HCT116 (cell line): ENCODE results near the gene PQBP1. TPM values are rescaled to one million over a fixed set of nuclear protein-coding genes. Genes with fewer than 3 reads are reported as not detected.

Experiments
- ATAC-seq: fragments of 200-7000 bp; cut with Tn5 transposase; 2 replicates; pipeline ENCODE4 v1.9.1; 2020; ENCODE audit warnings: mild to moderate bottlenecking, moderate library complexity
- BruUV-seq: library from RNA; stranded (reverse); fragments of 400-500 nt; replicated peaks from 2 replicates; lab custom pipeline; 2021; lab: Mats Ljungman, UMichigan
- CTCF ChIA-PET: fragments of 300-600 bp; sonication (Branson Sonifier 250); formaldehyde crosslinking; loops from one replicate; lab custom pipeline; 2021; ENCODE audit warnings: antibody characterized with exemption; lab: Charles Lee
- POLR2A ChIA-PET: fragments of 300-600, 350-600 bp; sonication (Branson Sonifier 250); formaldehyde crosslinking; loops from one replicate; lab custom pipeline; 2021; ENCODE audit warnings: antibody characterized with exemption; lab: Charles Lee
- RAD21 ChIA-PET, 2 experiments: fragments of 300-600 bp; sonication (Branson Sonifier 250); formaldehyde crosslinking; loops; one replicate each; lab custom pipeline; 2023; ENCODE audit warnings: low total read pairs in 2 of 2; ENCODE audit not compliant: uncharacterized antibody in 2 of 2, unreplicated experiment in 2 of 2, low non-redundant PET in 1 of 2; lab: Charles Lee
- DNase-seq: peaks from one replicate; pipeline ENCODE4 v3.0.0-alpha.2; 2010; ENCODE audit warnings: low read depth, low spot score
- H2AFZ ChIP-seq: fragments of 200-600 bp; shearing (Covaris generic), sonication (generic); 2 replicates; pipeline ENCODE4 v1.6.1; 2017; ENCODE audit warnings: low read depth, mixed run types, mixed read lengths, antibody characterized with exemption, low read length; ENCODE audit not compliant: poor library complexity, severe bottlenecking
- H3K27ac ChIP-seq: 2 replicates; pipeline ENCODE4 v1.5.1; 2012; ENCODE audit warnings: low read depth, low read length
- H3K27me3 ChIP-seq: fragments of 200-600 bp; sonication (generic); 2 replicates; pipeline ENCODE4 v1.6.1; 2016; ENCODE audit warnings: mixed run types, low read length, mixed read lengths; ENCODE audit not compliant: insufficient read depth
- H3K36me3 ChIP-seq, 2 experiments: fragments of 200-500 bp in 1 of 2; fragments of 200-600 bp in 1 of 2; sonication (Bioruptor generic) in 1 of 2; sonication (generic) in 1 of 2; 2 replicates each; pipeline versions ENCODE4 v1.5.1 to v1.6.1; 2014 to 2016; ENCODE audit warnings: low read length in 2 of 2, inconsistent platforms in 1 of 2, mixed read lengths in 1 of 2, mixed run types in 1 of 2; ENCODE audit not compliant: insufficient read depth in 2 of 2, control insufficient read depth in 1 of 2
- H3K4me1 ChIP-seq, 2 experiments: fragments of 200-600 bp in 1 of 2; sonication (generic) in 1 of 2; 2 replicates each; pipeline versions ENCODE4 v1.5.1 to v1.6.1; 2012 to 2017; ENCODE audit warnings: low read length in 2 of 2, inconsistent platforms in 1 of 2, mild to moderate bottlenecking in 1 of 2, mixed read lengths in 1 of 2, mixed run types in 1 of 2, moderate library complexity in 1 of 2; ENCODE audit not compliant: insufficient read depth in 2 of 2, control insufficient read depth in 1 of 2
- H3K4me2 ChIP-seq: fragments of 200-600 bp; sonication (generic); 2 replicates; pipeline ENCODE4 v1.6.1; 2017; ENCODE audit warnings: mixed run types, low read length, mixed read lengths
- H3K4me3 ChIP-seq, 2 experiments: fragments of 200-600 bp in 1 of 2; sonication (generic) in 1 of 2; replicated peaks in 1 of 2; 2 replicates each; pipeline ENCODE4 v1.5.1; 2011 to 2016; ENCODE audit warnings: low read length in 2 of 2, control low read depth in 1 of 2, low read depth in 1 of 2, mild to moderate bottlenecking in 1 of 2, mixed read lengths in 1 of 2, mixed run types in 1 of 2
- H3K79me2 ChIP-seq: fragments of 200-600 bp; sonication (generic); 2 replicates; pipeline ENCODE4 v1.6.1; 2017; ENCODE audit warnings: mild to moderate bottlenecking, mixed run types, low read length, moderate library complexity, mixed read lengths; ENCODE audit not compliant: insufficient read depth
- H3K9ac ChIP-seq: fragments of 200-600 bp; sonication (generic); 2 replicates; pipeline ENCODE4 v1.6.1; 2016; ENCODE audit warnings: low read length, mixed read lengths
- H3K9me2 ChIP-seq: fragments of 200-600 bp; sonication (generic), shearing (Covaris generic); 2 replicates; pipeline ENCODE4 v1.6.1; 2017; ENCODE audit warnings: mixed run types, mild to moderate bottlenecking, moderate library complexity; ENCODE audit not compliant: insufficient read depth
- H3K9me3 ChIP-seq, 2 experiments: fragments of 200-500 bp in 1 of 2; fragments of 200-600 bp in 1 of 2; sonication (Bioruptor generic) in 1 of 2; sonication (generic) in 1 of 2; 2 replicates each; pipeline ENCODE4 v1.6.1; 2014 to 2017; ENCODE audit warnings: low read length in 2 of 2, mixed read lengths in 2 of 2, inconsistent platforms in 1 of 2, low read depth in 1 of 2, mild to moderate bottlenecking in 1 of 2, mixed run types in 1 of 2, moderate library complexity in 1 of 2; ENCODE audit not compliant: control insufficient read depth in 1 of 2, insufficient read depth in 1 of 2
- H4K20me1 ChIP-seq: fragments of 200-600 bp; sonication (generic), shearing (Covaris generic); 2 replicates; pipeline ENCODE4 v1.6.1; 2017; ENCODE audit warnings: mixed run types, mild to moderate bottlenecking, moderate library complexity; ENCODE audit not compliant: insufficient read depth
- CBX3 ChIP-seq: IDR thresholded peaks from 2 replicates; pipeline ENCODE4 v1.6.1; 2012; ENCODE audit warnings: low read depth
- CEBPB ChIP-seq: IDR thresholded peaks from 2 replicates; pipeline ENCODE4 v1.6.1; 2012; ENCODE audit warnings: low read depth
- EGR1 ChIP-seq: IDR thresholded peaks from 2 replicates; pipeline ENCODE4 v1.6.1; 2012; ENCODE audit warnings: low read depth
- ELF1 ChIP-seq: IDR thresholded peaks from 2 replicates; pipeline ENCODE4 v1.6.1; 2012; ENCODE audit warnings: low read depth, borderline replicate concordance
- EZH2 ChIP-seq: fragments of 200-600 bp; sonication (generic); IDR thresholded peaks from 2 replicates; pipeline ENCODE4 v1.6.1; 2017; ENCODE audit warnings: antibody characterized with exemption, mixed run types
- EZH2phosphoT487 ChIP-seq: fragments of 200-600 bp; IDR thresholded peaks from 2 replicates; pipeline ENCODE4 v1.6.1; 2018; ENCODE audit warnings: antibody characterized with exemption, borderline replicate concordance
- JUND ChIP-seq: IDR thresholded peaks from 2 replicates; pipeline ENCODE4 v1.6.1; 2012
- POLR2A ChIP-seq: IDR thresholded peaks from 2 replicates; pipeline ENCODE4 v1.7.0; 2011; ENCODE audit warnings: borderline replicate concordance; ENCODE audit not compliant: insufficient read depth, insufficient read length; ENCODE audit errors: extremely low read depth
- POLR2AphosphoS5 ChIP-seq: IDR thresholded peaks from 2 replicates; pipeline ENCODE4 v1.6.1; 2011; ENCODE audit warnings: mild to moderate bottlenecking, low read depth, low read length, moderate library complexity
- RAD21 ChIP-seq: IDR thresholded peaks from 2 replicates; pipeline ENCODE4 v1.6.1; 2012; ENCODE audit warnings: low read depth, mild to moderate bottlenecking
- SIN3A ChIP-seq: IDR thresholded peaks from 2 replicates; pipeline ENCODE4 v1.6.1; 2012; ENCODE audit warnings: low read depth
- SRF ChIP-seq: IDR thresholded peaks from 2 replicates; pipeline ENCODE4 v1.6.1; 2012; ENCODE audit warnings: low read depth
- intact Hi-C: fragments of 100-400 bp; cut with micrococcal nuclease; formaldehyde crosslinking; loops from 2 replicates; pipeline ENCODE4 v1.10.0; 2022
- total RNA-seq: library from RNA; stranded (reverse); gene quantifications from one replicate; pipeline ENCODE4 v1.2.1, GENCODE V29; 2021; ENCODE audit not compliant: unreplicated experiment
- TF ChIP-seq, protein P1 (sequence below): IDR thresholded peaks from 2 replicates; pipeline ENCODE4 v1.6.1; 2012; ENCODE audit warnings: low read depth
- TF ChIP-seq, protein P2 (sequence below), 3 experiments: fragments of 200-600 bp in 1 of 3; sonication (generic) in 1 of 3; IDR thresholded peaks in 2 of 3; conservative IDR thresholded peaks in 1 of 3; 2 replicates each; pipeline ENCODE4 v1.5.1; 2012 to 2017; ENCODE audit warnings: low read depth in 2 of 3, low read length in 2 of 3, antibody characterized with exemption in 1 of 3, borderline replicate concordance in 1 of 3, control low read depth in 1 of 3, mild to moderate bottlenecking in 1 of 3, mixed read lengths in 1 of 3, mixed run types in 1 of 3, moderate library complexity in 1 of 3; ENCODE audit not compliant: insufficient read depth in 1 of 3
- TF ChIP-seq, protein P3 (sequence below): IDR thresholded peaks from 2 replicates; pipeline ENCODE4 v1.6.1; 2012
- TF ChIP-seq, protein P4 (sequence below): IDR thresholded peaks from 2 replicates; pipeline ENCODE4 v1.6.1; 2012
- TF ChIP-seq, protein P5 (sequence below): IDR thresholded peaks from 2 replicates; pipeline ENCODE4 v1.6.1; 2011; ENCODE audit warnings: mild to moderate bottlenecking, low read length, moderate library complexity; ENCODE audit not compliant: insufficient replicate concordance; ENCODE audit errors: extremely low read depth

Gene PQBP1
- total RNA-seq, 1 experiment from 2014 or later, result 67.1 TPM

DNA sequence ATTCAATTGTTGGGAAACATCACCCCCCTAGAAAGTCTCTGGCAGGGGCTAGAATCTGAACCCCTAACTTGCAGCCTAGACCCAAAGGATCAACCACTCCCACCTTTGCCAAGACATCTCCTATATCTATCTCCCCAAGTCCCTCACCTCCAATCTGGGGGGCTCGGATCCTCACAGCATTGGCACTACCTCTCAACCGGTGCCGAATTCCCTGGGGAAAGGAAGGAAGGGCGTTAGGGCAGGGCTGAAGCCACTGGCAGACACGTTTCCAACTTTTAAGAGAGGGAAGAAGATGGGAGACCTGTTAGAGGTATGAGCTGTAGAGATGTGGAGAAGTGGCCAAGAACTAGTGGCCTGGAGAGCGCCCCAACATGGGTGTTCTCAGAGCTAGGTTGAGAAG, 2.8 kb upstream of the PQBP1 start:
- no peak overlapping the region for H3K9ac ChIP-seq
- H3K4me2 ChIP-seq, result no peak overlapping the region
- no peak for DNase-seq
- no peak for ATAC-seq
- peaks cover 35% of the 10 kb centered on the region for H3K79me2 ChIP-seq
- peaks cover 5 to 24% of the 10 kb centered on the region in 2 experiments; a peak in 3 of 4 replicates for H3K4me1 ChIP-seq
- no peaks in the 10 kb centered on the region for H3K9me2 ChIP-seq
- BruUV-seq, result no TSS peak
- ChIA-PET CTCF (no interaction called here), POLR2A (no interaction called here), RAD21 (no interaction called here)
- H2AFZ ChIP-seq, result no peak overlapping the region
- no peaks in the 10 kb centered on the region for H4K20me1 ChIP-seq
- peaks cover 0 to 7% of the 10 kb centered on the region in 2 experiments; a peak in 1 of 4 replicates for H3K36me3 ChIP-seq
- H3K9me3 ChIP-seq, result no peaks in the 10 kb centered on the region
- no peak overlapping the region for H3K27ac ChIP-seq
- intact Hi-C loops, result loop anchor here (10.0 kb wide), 1 partner anchor 90 kb away; the partner anchor contains the start of gene HDAC6
- TF ChIP-seq, protein P1, sequence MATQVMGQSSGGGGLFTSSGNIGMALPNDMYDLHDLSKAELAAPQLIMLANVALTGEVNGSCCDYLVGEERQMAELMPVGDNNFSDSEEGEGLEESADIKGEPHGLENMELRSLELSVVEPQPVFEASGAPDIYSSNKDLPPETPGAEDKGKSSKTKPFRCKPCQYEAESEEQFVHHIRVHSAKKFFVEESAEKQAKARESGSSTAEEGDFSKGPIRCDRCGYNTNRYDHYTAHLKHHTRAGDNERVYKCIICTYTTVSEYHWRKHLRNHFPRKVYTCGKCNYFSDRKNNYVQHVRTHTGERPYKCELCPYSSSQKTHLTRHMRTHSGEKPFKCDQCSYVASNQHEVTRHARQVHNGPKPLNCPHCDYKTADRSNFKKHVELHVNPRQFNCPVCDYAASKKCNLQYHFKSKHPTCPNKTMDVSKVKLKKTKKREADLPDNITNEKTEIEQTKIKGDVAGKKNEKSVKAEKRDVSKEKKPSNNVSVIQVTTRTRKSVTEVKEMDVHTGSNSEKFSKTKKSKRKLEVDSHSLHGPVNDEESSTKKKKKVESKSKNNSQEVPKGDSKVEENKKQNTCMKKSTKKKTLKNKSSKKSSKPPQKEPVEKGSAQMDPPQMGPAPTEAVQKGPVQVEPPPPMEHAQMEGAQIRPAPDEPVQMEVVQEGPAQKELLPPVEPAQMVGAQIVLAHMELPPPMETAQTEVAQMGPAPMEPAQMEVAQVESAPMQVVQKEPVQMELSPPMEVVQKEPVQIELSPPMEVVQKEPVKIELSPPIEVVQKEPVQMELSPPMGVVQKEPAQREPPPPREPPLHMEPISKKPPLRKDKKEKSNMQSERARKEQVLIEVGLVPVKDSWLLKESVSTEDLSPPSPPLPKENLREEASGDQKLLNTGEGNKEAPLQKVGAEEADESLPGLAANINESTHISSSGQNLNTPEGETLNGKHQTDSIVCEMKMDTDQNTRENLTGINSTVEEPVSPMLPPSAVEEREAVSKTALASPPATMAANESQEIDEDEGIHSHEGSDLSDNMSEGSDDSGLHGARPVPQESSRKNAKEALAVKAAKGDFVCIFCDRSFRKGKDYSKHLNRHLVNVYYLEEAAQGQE, result no peak
- no peak for TF ChIP-seq RAD21
- TF ChIP-seq, protein P2, sequence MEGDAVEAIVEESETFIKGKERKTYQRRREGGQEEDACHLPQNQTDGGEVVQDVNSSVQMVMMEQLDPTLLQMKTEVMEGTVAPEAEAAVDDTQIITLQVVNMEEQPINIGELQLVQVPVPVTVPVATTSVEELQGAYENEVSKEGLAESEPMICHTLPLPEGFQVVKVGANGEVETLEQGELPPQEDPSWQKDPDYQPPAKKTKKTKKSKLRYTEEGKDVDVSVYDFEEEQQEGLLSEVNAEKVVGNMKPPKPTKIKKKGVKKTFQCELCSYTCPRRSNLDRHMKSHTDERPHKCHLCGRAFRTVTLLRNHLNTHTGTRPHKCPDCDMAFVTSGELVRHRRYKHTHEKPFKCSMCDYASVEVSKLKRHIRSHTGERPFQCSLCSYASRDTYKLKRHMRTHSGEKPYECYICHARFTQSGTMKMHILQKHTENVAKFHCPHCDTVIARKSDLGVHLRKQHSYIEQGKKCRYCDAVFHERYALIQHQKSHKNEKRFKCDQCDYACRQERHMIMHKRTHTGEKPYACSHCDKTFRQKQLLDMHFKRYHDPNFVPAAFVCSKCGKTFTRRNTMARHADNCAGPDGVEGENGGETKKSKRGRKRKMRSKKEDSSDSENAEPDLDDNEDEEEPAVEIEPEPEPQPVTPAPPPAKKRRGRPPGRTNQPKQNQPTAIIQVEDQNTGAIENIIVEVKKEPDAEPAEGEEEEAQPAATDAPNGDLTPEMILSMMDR (IDR thresholded peaks at IDR 0.05 in 2 of 3, conservative IDR thresholded peaks at IDR 0.05 in 1 of 3; ENCODE audit: borderline replicate concordance in 1 of 3, insufficient read depth in 1 of 3, low read depth in 2 of 3, low read length in 2 of 3), result no peak
- TF ChIP-seq ELF1, result no peak
- no peak for TF ChIP-seq SIN3A
- no peak for TF ChIP-seq EGR1
- no peak for TF ChIP-seq POLR2AphosphoS5
- TF ChIP-seq, protein P3, sequence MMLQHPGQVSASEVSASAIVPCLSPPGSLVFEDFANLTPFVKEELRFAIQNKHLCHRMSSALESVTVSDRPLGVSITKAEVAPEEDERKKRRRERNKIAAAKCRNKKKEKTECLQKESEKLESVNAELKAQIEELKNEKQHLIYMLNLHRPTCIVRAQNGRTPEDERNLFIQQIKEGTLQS, result no peak
- TF ChIP-seq JUND, result no peak
- no peak for TF ChIP-seq EZH2
- TF ChIP-seq, protein P4, sequence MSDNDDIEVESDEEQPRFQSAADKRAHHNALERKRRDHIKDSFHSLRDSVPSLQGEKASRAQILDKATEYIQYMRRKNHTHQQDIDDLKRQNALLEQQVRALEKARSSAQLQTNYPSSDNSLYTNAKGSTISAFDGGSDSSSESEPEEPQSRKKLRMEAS, result no peak
- TF ChIP-seq EZH2phosphoT487, result no peak
- TF ChIP-seq, protein P5, sequence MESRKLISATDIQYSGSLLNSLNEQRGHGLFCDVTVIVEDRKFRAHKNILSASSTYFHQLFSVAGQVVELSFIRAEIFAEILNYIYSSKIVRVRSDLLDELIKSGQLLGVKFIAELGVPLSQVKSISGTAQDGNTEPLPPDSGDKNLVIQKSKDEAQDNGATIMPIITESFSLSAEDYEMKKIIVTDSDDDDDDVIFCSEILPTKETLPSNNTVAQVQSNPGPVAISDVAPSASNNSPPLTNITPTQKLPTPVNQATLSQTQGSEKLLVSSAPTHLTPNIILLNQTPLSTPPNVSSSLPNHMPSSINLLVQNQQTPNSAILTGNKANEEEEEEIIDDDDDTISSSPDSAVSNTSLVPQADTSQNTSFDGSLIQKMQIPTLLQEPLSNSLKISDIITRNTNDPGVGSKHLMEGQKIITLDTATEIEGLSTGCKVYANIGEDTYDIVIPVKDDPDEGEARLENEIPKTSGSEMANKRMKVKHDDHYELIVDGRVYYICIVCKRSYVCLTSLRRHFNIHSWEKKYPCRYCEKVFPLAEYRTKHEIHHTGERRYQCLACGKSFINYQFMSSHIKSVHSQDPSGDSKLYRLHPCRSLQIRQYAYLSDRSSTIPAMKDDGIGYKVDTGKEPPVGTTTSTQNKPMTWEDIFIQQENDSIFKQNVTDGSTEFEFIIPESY, result no peak
- no peak for TF ChIP-seq SRF
- no peak for TF ChIP-seq CBX3
- no peak for TF ChIP-seq CEBPB
- TF ChIP-seq POLR2A, result no peak
- no peaks in the 10 kb centered on the region for H3K27me3 ChIP-seq
- no peak overlapping the region for H3K4me3 ChIP-seq
